Transverse colon (tissue), 4 donors: Measurements from ENCODE around the gene OLFML2A.
A peak's percentile ranks its signal among the peaks of the same experiment; 100 is the strongest.

ENCODE experiments used
- CTCF ChIP-seq, 5 experiments: fragments of 200-600 bp in 3 of 5; fragments of 450-650 bp in 2 of 5; sonication (generic) in 3 of 5; IDR thresholded peaks; 1 replicate in 2 of 5; 2 replicates in 3 of 5; pipeline ENCODE4 v1.5.1; 2016 to 2017; ENCODE audit warnings: antibody characterized with exemption in 5 of 5, inconsistent platforms in 3 of 5, mild to moderate bottlenecking in 2 of 5, moderate library complexity in 1 of 5
- EP300 ChIP-seq: sonication (generic); formaldehyde crosslinking; IDR thresholded peaks from one replicate; pipeline ENCODE4 v1.6.1; 2017; ENCODE audit warnings: antibody characterized with exemption, low read depth
- POLR2A ChIP-seq: fragments of 450-650 bp; IDR thresholded peaks from one replicate; pipeline ENCODE4 v1.6.1; 2016; ENCODE audit warnings: antibody characterized with exemption, mild to moderate bottlenecking, moderate library complexity
- POLR2AphosphoS5 ChIP-seq, 3 donors: sonication (generic); formaldehyde crosslinking; IDR thresholded peaks; one replicate each; pipeline ENCODE4 v1.6.1; 2016; ENCODE audit warnings: antibody characterized with exemption in 3 of 3

DNA sequence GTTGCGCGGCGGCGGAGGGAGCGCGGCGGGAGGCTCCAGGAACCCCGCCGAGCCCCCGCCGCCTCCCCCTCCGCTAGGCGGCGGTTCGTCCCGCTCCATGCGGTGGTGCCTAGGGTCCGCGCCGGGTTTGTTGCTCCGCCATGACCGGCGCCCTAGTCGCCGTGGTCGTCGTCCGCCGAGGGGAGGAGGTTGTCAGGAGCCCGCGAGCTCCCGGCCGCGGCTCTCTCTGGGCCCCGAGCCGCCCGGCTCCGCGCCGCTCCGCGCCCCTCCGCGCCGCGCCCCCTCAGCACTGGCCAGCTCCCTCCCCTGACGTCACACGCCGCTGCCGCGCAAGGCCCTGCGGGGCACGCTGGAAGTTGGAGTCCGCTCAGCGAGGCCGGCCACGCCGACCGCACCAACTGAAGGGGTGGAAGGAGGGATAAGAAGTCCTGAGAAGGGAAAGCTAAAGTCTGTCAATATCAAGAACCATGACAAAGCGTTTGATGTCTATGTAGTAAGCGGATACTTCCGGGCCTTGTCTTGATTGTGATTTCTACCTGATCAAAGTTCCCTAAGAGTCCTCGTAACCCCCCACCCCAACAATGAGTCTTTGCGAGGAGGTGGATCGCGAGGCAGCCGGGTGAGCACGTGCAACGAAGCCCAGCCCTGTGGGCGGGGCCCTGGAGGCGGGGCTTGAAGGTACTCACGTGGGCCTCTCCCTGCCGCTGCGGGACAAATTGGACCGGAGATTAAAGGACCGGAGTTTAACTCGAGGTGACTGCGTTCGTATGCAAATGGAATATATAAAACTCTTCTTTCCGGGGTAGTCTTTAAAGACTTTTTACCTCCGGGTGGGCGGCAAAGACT is 5.7 kb upstream of the OLFML2A start, which contains the start of gene NR6A1:
- peak; percentile 22 for TF ChIP-seq EP300
- peak in 3 of 5 experiments; percentile 28 to 59 (median 37) for TF ChIP-seq CTCF (IDR thresholded peaks at IDR 0.05)
- TF ChIP-seq POLR2AphosphoS5 (IDR thresholded peaks at IDR 0.05), result peak; percentile 72 to 80 (median 73)
- peak; percentile 33 for TF ChIP-seq POLR2A
